Measurements from ENCODE around the gene SMAD6.

GRCh38 chr15:66800584-66801235 lies 98.7 kb downstream of the SMAD6 start:
- no peak for TF ChIP-seq SRF (CRISPR knock-in tag; IDR thresholded peaks at IDR 0.05)
- no peak for TF ChIP-seq CTCF (IDR thresholded peaks at IDR 0.05 in 2 of 3, conservative IDR thresholded peaks at IDR 0.05 in 1 of 3; ENCODE audit: insufficient read depth in 2 of 3, low read depth in 1 of 3, low read length in 3 of 3)
- TF ChIP-seq ZBTB8A (IDR thresholded peaks at IDR 0.05; ENCODE audit: partially characterized antibody), result no peak
- no peak for TF ChIP-seq FOSL1 (tag; conservative IDR thresholded peaks at IDR 0.05)
- TF ChIP-seq FOXA1 (IDR thresholded peaks at IDR 0.05; ENCODE audit: borderline replicate concordance), result no peak
- no peak for TF ChIP-seq NR4A1 (CRISPR knock-in tag; IDR thresholded peaks at IDR 0.05)
- TF ChIP-seq NR4A1 (tag; IDR thresholded peaks at IDR 0.05), result no peak

All from K562 (cell line).